ENCODE results near the gene SLCO4A1.
"Not testable (repeated sequence)": the region's sequence is repeated elsewhere in the genome, so short reads cannot be mapped to it uniquely, and the experiment has no call there.

The SLCO4A1 gene

GRCh38 chr20:62665153-62665754 lies 23.0 kb downstream of the SLCO4A1 start:
- DNase-seq (ENCODE audit: low read depth, low spot score) = no peak

DNA sequence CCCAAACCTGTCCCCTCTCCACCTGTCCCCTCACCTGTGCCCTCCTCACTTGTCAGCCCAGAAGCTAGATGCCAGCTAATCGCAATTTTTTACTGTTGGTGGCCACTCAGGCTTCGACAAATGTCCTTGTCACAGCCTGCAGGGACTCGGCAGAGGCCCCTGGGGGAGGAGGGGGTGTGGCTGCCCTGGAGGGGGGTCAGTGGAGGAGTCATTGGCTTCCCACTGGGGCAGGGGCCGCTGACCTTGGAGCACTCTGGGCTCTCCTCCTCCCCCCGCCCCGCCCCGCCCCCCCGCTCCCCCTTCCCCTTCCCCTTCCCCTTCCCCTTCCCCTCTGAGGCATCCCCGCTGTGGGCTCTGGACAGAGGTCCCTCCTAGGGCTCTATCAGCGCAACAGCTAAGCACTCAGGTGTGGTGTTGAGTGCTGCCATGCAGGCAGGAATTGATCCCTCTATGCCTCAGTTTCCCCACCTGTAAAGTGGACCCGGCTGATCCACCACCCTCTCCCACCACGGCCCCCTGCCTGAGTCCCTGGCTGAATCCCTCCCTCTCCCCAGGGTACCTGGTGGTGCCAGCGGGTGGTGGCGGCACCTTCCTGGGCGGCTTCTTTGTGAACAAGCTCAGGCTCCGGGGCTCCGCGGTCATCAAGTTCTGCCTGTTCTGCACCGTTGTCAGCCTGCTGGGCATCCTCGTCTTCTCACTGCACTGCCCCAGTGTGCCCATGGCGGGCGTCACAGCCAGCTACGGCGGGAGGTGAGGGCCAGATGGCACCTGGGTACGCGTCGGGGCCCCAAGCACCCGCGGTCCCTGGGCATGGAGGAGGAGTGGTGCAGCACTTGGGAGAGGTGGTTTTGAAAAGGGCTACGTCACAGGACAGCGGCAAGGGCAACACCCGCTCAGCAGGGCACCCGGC lies 23.8 kb downstream of the SLCO4A1 start:
- DNase-seq (ENCODE audit: low read depth, low spot score) = no peak

GRCh38 chr20:62666736-62667529 lies 24.6 kb downstream of the SLCO4A1 start:
- no peak for DNase-seq (ENCODE audit: low read depth, low spot score)

- DNase-seq (ENCODE audit: low read depth, low spot score) = no peak
Measured at GRCh38 chr20:62667530-62668440, 25.5 kb downstream of the SLCO4A1 start.

GRCh38 chr20:62668441-62669027 lies 26.2 kb downstream of the SLCO4A1 start:
- DNase-seq (ENCODE audit: low read depth, low spot score) = peak; percentile 86

DNA sequence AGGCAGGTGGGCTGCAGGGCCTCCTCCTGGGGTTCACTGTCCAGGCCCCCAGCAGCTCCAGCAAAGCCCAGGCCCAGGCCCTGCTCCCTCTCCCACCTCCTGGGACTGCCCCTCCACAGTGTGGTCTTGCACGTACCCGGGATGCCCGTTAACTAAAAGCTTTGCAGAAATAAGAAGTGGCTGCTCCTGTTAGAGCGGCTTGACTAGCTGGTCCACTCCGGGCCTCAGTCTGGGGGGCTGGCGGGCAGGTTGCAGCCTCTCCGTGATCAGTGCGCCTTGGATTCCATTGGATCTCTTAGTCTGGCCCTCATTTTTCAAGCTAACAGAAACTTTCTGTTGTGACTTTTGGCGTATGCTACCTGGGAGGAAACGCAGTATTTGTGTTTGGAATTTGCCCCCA lies 26.9 kb downstream of the SLCO4A1 start:
- no peak for DNase-seq (ENCODE audit: low read depth, low spot score)

GRCh38 chr20:62670156-62670555 lies 27.9 kb downstream of the SLCO4A1 start:
- no peak for DNase-seq (ENCODE audit: low read depth, low spot score)

DNA sequence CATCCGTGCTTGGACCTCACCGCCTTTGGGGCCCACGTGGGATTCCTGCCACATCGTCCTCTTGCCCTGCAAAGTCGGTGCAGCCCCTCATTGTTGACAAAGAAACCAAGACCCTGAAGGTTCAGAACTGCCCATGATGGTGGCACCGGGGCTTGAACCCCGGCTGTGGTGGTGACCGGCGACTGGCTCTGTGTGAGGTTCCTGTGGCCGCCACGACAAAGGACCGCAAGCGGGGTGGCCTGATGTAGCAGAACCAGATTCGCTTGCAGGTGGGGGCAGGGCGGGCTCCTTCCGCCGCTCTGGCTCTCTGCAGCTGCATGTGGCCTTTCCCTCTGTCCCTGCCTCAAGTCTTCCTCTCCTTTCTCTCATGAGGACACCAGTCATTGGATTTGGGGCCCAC lies 28.7 kb downstream of the SLCO4A1 start:
- DNase-seq (ENCODE audit: low read depth, low spot score) = no peak

DNA sequence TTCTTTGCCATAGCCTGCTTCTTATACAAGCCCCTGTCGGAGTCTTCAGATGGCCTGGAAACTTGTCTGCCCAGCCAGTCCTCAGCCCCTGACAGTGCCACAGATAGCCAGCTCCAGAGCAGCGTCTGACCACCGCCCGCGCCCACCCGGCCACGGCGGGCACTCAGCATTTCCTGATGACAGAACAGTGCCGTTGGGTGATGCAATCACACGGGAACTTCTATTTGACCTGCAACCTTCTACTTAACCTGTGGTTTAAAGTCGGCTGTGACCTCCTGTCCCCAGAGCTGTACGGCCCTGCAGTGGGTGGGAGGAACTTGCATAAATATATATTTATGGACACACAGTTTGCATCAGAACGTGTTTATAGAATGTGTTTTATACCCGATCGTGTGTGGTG lies 29.5 kb downstream of the SLCO4A1 start:
- no peak for DNase-seq (ENCODE audit: low read depth, low spot score)

DNA sequence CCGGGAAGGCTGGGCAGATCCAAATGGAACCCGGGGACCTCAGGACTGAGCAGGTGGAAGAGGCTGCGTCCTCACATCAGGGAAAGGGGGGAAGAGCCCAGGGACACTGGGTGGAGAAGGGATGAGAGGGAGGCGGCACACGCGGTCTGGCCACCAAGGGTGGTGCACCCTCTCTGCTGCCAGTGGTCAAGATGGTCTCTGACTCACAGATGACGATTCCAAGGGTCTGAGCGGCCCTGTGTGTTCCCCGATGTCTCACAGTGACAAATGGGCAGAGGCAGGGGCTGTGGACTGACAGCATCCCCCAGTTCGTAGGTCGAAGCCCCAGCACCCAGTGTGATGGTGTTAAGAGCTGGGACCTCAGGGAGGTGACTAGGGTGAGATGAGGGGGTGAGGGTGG lies 32.1 kb downstream of the SLCO4A1 start:
- DNase-seq (ENCODE audit: low read depth, low spot score) = no peak

- no peak for DNase-seq (ENCODE audit: low read depth, low spot score)
Measured at GRCh38 chr20:62675156-62675876, 33.0 kb downstream of the SLCO4A1 start.

DNA sequence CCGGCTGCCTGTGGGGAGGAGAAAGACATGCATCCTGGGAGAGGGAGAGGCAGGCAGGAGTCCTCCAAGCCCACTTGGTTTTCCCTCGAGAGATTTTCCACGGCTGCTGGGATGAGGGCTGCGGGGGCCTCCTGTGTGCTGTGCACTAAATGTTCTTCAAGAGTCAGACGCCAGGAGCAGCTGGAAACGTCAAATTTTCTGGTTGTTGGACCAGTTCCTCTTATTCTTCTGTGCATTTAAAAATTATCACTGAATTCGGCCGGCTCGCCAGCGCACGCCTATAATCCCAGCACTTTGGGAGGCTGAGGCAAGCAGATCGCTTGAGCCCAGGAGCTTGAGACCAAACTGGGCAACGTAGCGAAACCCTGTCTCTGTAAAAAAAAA lies 33.6 kb downstream of the SLCO4A1 start:
- DNase-seq (ENCODE audit: low read depth, low spot score) = no peak

- no peak for DNase-seq (ENCODE audit: low read depth, low spot score)
Measured at GRCh38 chr20:62676976-62677375, 34.7 kb downstream of the SLCO4A1 start.

- no peak for DNase-seq (ENCODE audit: low read depth, low spot score)
Measured at GRCh38 chr20:62677678-62678077, 35.4 kb downstream of the SLCO4A1 start.

- DNase-seq (ENCODE audit: low read depth, low spot score) = no peak
Measured at GRCh38 chr20:62678553-62678952, 36.2 kb downstream of the SLCO4A1 start.

GRCh38 chr20:62679978-62680589 lies 37.8 kb downstream of the SLCO4A1 start:
- DNase-seq (ENCODE audit: low read depth, low spot score) = no peak

DNA sequence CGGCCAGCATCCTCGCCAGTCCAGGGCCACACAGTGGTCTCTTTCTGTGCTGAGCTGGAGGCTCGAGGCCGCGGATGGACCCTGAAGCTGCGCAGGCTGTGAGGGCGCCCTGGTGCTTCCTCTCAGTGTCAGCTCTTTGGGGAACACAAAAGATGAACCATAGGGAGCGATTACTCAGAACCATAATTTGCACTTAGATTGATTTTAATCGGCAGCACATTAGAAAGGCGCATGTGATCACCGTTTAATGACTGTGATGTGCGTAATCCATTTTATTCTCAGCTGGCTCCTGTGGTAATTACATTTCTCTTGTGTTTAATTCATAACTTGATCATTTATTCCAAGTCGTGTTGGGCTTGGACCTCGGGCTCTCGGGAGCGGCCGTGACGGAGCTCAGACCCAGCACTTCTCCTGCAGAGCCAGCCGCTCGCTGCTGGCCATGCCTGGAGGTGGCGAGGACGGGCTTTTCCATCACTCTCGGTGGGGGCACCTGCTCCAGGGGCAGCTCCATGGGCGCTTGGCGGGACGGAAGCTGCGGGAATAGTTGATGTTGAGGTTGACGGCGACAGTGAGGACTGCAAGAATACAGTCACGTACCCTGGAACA lies 40.7 kb downstream of the SLCO4A1 start:
- DNase-seq (ENCODE audit: low read depth, low spot score) = no peak

GRCh38 chr20:62683660-62684322 lies 41.5 kb downstream of the SLCO4A1 start:
- not testable (repeated sequence) for DNase-seq (ENCODE audit: low read depth, low spot score)

GRCh38 chr20:62684981-62685380 lies 42.7 kb downstream of the SLCO4A1 start:
- no peak for DNase-seq (ENCODE audit: low read depth, low spot score)
